ENCODE measurements around the gene RANBP1. TPM values are rescaled to one million over a fixed set of nuclear protein-coding genes. Genes with fewer than 3 reads are reported as not detected.

Gene RANBP1
- total RNA-seq, 4 donors from 2014 or later: 116 to 180 (median 140) TPM

GRCh38 chr22:20155330-20156041 is 39.6 kb downstream of the RANBP1 start:
- Histone ChIP-seq H3K4me1 (peaks cover 3 to 12% (median 8%) of the 10 kb centered on the region in 4 donors), H3K36me3 (no peaks in the 10 kb centered on the region), H3K27me3 (peaks cover 0 to 53% (median 4%) of the 10 kb centered on the region in 4 donors), H3K9me3 (no peaks in the 10 kb centered on the region), H3K4me3 (peak overlapping the region in 3 of 4 donors; percentile 24 to 40 (median 27)), H3K27ac (replicated peaks in 1 of 4) (no peak overlapping the region)
- 77% methylated on average over 6 of the region's 30 CpGs for WGBS
- no peak for DNase-seq (ENCODE audit: extremely low spot score)
- intact Hi-C loops (cut with DNase I): loop anchor here (5.0 kb wide), 1 partner anchor 112 kb away; the partner anchor contains the start of gene RTN4R
- TF ChIP-seq EP300 (IDR thresholded peaks at IDR 0.05) (no peak), POLR2AphosphoS5 (IDR thresholded peaks at IDR 0.05) (peak in 1 of 2 donors; percentile 38)

GRCh38 chr22:20156042-20156389 is 40.1 kb downstream of the RANBP1 start:
- TF ChIP-seq EP300 (IDR thresholded peaks at IDR 0.05) (no peak), POLR2A (IDR thresholded peaks at IDR 0.05; ENCODE audit: low read depth) (no peak), POLR2AphosphoS5 (IDR thresholded peaks at IDR 0.05) (no peak), CTCF (IDR thresholded peaks at IDR 0.05) (no peak)
- H3K9me3 ChIP-seq: no peaks in the 10 kb centered on the region
- no peaks in the 10 kb centered on the region for H3K36me3 ChIP-seq
- 78% methylated on average over 3 of the region's 7 CpGs for WGBS
- no peak overlapping the region for H3K27ac ChIP-seq (replicated peaks in 1 of 4)
- peaks cover 0 to 53% (median 4%) of the 10 kb centered on the region in 4 donors for H3K27me3 ChIP-seq
- no peak overlapping the region for H3K4me3 ChIP-seq
- peaks cover 3 to 12% (median 8%) of the 10 kb centered on the region in 4 donors for H3K4me1 ChIP-seq
- intact Hi-C loops (cut with DNase I): loop anchor here (5.0 kb wide), 1 partner anchor 111 kb away; the partner anchor contains the start of gene RTN4R
- no peak for DNase-seq (ENCODE audit: extremely low spot score)

- peak; percentile 97 for DNase-seq (ENCODE audit: extremely low spot score)
- TF ChIP-seq CTCF (IDR thresholded peaks at IDR 0.05) (peak; percentile 98 to 100 (median 100)), POLR2AphosphoS5 (IDR thresholded peaks at IDR 0.05) (peak in 1 of 2 donors; percentile 28), EP300 (IDR thresholded peaks at IDR 0.05) (no peak)
- WGBS: 28% methylated on average over 9 of the region's 17 CpGs
- no peaks in the 10 kb centered on the region for H3K36me3 ChIP-seq
- intact Hi-C loops (cut with DNase I): loop anchor here (1.0 to 5.0 kb wide), 2 partner anchors 110 to 128 kb away; partner anchors contain the start of gene RTN4R
- no peak overlapping the region for H3K4me3 ChIP-seq
- H3K27ac ChIP-seq (replicated peaks in 1 of 4): no peak overlapping the region
- H3K9me3 ChIP-seq: no peaks in the 10 kb centered on the region
- H3K4me1 ChIP-seq: peaks cover 3 to 12% (median 8%) of the 10 kb centered on the region in 4 donors
- peaks cover 0 to 53% (median 4%) of the 10 kb centered on the region in 4 donors for H3K27me3 ChIP-seq
Measured at GRCh38 chr22:20156611-20157429, 40.9 kb downstream of the RANBP1 start.

GRCh38 chr22:20157430-20158183 is 41.7 kb downstream of the RANBP1 start:
- no peak overlapping the region for H3K4me3 ChIP-seq
- no peaks in the 10 kb centered on the region for H3K36me3 ChIP-seq
- DNase-seq (ENCODE audit: extremely low spot score): no peak
- H3K27me3 ChIP-seq: peaks cover 0 to 53% (median 4%) of the 10 kb centered on the region in 4 donors
- no peak for TF ChIP-seq CTCF (IDR thresholded peaks at IDR 0.05)
- TF ChIP-seq POLR2A (IDR thresholded peaks at IDR 0.05; ENCODE audit: low read depth): no peak
- no peak for TF ChIP-seq EP300 (IDR thresholded peaks at IDR 0.05)
- no peak for TF ChIP-seq POLR2AphosphoS5 (IDR thresholded peaks at IDR 0.05)
- no peak overlapping the region for H3K27ac ChIP-seq (replicated peaks in 1 of 4)
- peaks cover 3 to 12% (median 8%) of the 10 kb centered on the region in 4 donors for H3K4me1 ChIP-seq
- intact Hi-C loops (cut with DNase I): loop anchor here (1.0 to 5.0 kb wide), 2 partner anchors 110 to 128 kb away; partner anchors contain the start of gene RTN4R
- WGBS: 69% methylated on average over 5 of the region's 15 CpGs
- H3K9me3 ChIP-seq: no peaks in the 10 kb centered on the region
